Measurements from ENCODE around the gene PCDH9.

DNA sequence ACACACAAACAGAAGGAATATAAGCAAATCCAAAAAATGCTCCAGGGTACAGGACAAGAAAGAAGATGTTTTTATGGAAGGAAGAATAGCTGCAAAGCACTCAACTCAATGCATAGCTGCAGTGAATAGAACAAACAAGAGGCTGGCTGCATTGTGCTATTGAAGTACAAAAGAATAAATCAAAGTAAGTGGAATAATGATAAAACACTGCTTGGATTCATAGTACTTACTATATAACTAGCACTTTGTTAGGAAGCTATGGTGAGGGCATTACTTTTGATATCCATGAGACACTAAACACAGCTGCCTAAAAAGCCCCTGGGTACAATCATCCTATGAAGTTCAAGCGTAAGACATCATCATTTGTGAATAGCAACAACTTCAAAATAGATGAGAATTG, 350.1 kb downstream of the PCDH9 start:
- no peak for TF ChIP-seq CTCF (IDR thresholded peaks at IDR 0.05; ENCODE audit: insufficient read depth, low read length, poor library complexity, severe bottlenecking)
- TF ChIP-seq EZH2phosphoT487 (conservative IDR thresholded peaks at IDR 0.05; ENCODE audit: low read length), result no peak

Data from SU-DHL-6 (cell line).